ENCODE results near the gene ARNT2. TPM values are rescaled to one million over a fixed set of nuclear protein-coding genes. Genes with fewer than 3 reads are reported as not detected.

ARNT2 gene
- total and polyA plus RNA-seq, 2 experiments from 2014 or later: 4.6 to 11.6 TPM

- ATAC-seq: peak; percentile 79
- H3K4me1 ChIP-seq (ENCODE audit: insufficient read depth): no peaks in the 10 kb centered on the region
- no peak overlapping the region for H3K27ac ChIP-seq (ENCODE audit: low read depth)
- Mint-ChIP-seq H3K27ac (no peak overlapping the region), H3K4me1 (no peaks in the 10 kb centered on the region; the same call in 2 of the 3 replicates), H3K9me3 (peaks cover 14% of the 10 kb centered on the region), H3K27me3 (ENCODE audit: insufficient read depth, low read depth, poor library complexity) (peaks cover 5% of the 10 kb centered on the region), H3K4me3 (no peak overlapping the region), H3K36me3 (ENCODE audit: low read depth) (peaks cover 4% of the 10 kb centered on the region; the same call in 2 of the 3 replicates)
- no peaks in the 10 kb centered on the region for H4K20me1 ChIP-seq (replicated peaks; ENCODE audit: insufficient read depth)
- peak; percentile 82 for DNase-seq (ENCODE audit: low spot score)
- no peak for TF ChIP-seq ZNF114 (CRISPR knock-in tag; IDR thresholded peaks at IDR 0.05)
- no peak for TF ChIP-seq ZNF331 (CRISPR knock-in tag; IDR thresholded peaks at IDR 0.05; ENCODE audit: low read depth)
- TF ChIP-seq EZH2 (IDR thresholded peaks at IDR 0.05; ENCODE audit: low read depth, unreplicated experiment): no peak
- no peak for TF ChIP-seq ZNF462 (CRISPR knock-in tag; IDR thresholded peaks at IDR 0.05)
- TF ChIP-seq POLR2AphosphoS5 (IDR thresholded peaks at IDR 0.05; ENCODE audit: low read depth): no peak
- TF ChIP-seq CTCF (conservative IDR thresholded peaks at IDR 0.05; ENCODE audit: low read depth in 2 of 2): peak; percentile 56 to 65
- no peak for TF ChIP-seq NANOG (IDR thresholded peaks at IDR 0.05; ENCODE audit: borderline replicate concordance)
- no peak for TF ChIP-seq JUNB (IDR thresholded peaks at IDR 0.05; ENCODE audit: unreplicated experiment)
- H3F3A ChIP-seq (replicated peaks; ENCODE audit: low read depth): no peaks in the 10 kb centered on the region
- no peaks in the 10 kb centered on the region for H3K27me3 ChIP-seq (ENCODE audit: insufficient read depth)
- no peaks in the 10 kb centered on the region; the same call in 1 of the 2 replicates for H3K9me2 ChIP-seq (ENCODE audit: insufficient read depth)
- no peaks in the 10 kb centered on the region for H3K36me3 ChIP-seq (ENCODE audit: insufficient read depth)
- H3K4me2 ChIP-seq: no peak overlapping the region
- H3K4me3 ChIP-seq: no peak overlapping the region
- H3K79me2 ChIP-seq (replicated peaks; ENCODE audit: insufficient read depth): no peaks in the 10 kb centered on the region
- H2AFZ ChIP-seq: 0 out of 2 replicates have a peak overlapping the region, but pooled peaks have one; percentile 43
Observed at GRCh38 chr15:80636675-80637074, 232.5 kb downstream of the ARNT2 start.
